Raji (cell line): ENCODE data around the gene MOSMO.

Experiments
- POLR2A ChIP-seq: IDR thresholded peaks from 2 replicates; pipeline ENCODE4 v1.6.1; 2011; ENCODE audit warnings: low read depth, low read length, control low read depth; ENCODE audit not compliant: insufficient read depth

Gene MOSMO

GRCh38 chr16:22007509-22008214 is at the start of gene MOSMO:
MOSMO (plus strand) TSS chr16:22008111; CDS start chr16:22008302, 191 bp downstream.
- peak; percentile 49; the same call in 1 of the 2 replicates for TF ChIP-seq POLR2A

- no peak for TF ChIP-seq POLR2A
Observed at GRCh38 chr16:21959050-21959449, 48.9 kb upstream of the MOSMO start.

- TF ChIP-seq POLR2A = no peak
Observed at GRCh38 chr16:21962475-21962874, 45.4 kb upstream of the MOSMO start.

- TF ChIP-seq POLR2A = no peak
Observed at GRCh38 chr16:21963887-21964286, 44.0 kb upstream of the MOSMO start.

- no peak for TF ChIP-seq POLR2A
Observed at GRCh38 chr16:21964353-21964752, 43.6 kb upstream of the MOSMO start.

- TF ChIP-seq POLR2A = no peak
Observed at GRCh38 chr16:21971856-21972255, 36.1 kb upstream of the MOSMO start.

GRCh38 chr16:21973945-21974344 is 34.0 kb upstream of the MOSMO start:
- TF ChIP-seq POLR2A = no peak

GRCh38 chr16:21980032-21980431 is 27.9 kb upstream of the MOSMO start:
- TF ChIP-seq POLR2A = no peak

GRCh38 chr16:21982108-21982507 is 25.8 kb upstream of the MOSMO start:
- no peak for TF ChIP-seq POLR2A

GRCh38 chr16:21984062-21984461 is 23.8 kb upstream of the MOSMO start:
- TF ChIP-seq POLR2A = no peak

- TF ChIP-seq POLR2A = no peak
Observed at GRCh38 chr16:21985524-21985923, 22.4 kb upstream of the MOSMO start.

GRCh38 chr16:21986692-21987246 is 21.1 kb upstream of the MOSMO start:
- no peak for TF ChIP-seq POLR2A

GRCh38 chr16:21987498-21987897 is 20.4 kb upstream of the MOSMO start:
- no peak for TF ChIP-seq POLR2A

GRCh38 chr16:21989133-21989532 is 18.8 kb upstream of the MOSMO start:
- TF ChIP-seq POLR2A = no peak

- TF ChIP-seq POLR2A = no peak
Observed at GRCh38 chr16:21989751-21990150, 18.2 kb upstream of the MOSMO start.

- TF ChIP-seq POLR2A = no peak
Observed at GRCh38 chr16:21990381-21990944, 17.4 kb upstream of the MOSMO start.

- no peak for TF ChIP-seq POLR2A
Observed at GRCh38 chr16:21991621-21992020, 16.3 kb upstream of the MOSMO start.

GRCh38 chr16:21994856-21995465 is 12.9 kb upstream of the MOSMO start:
- TF ChIP-seq POLR2A = no peak
